Neural cell (in vitro differentiated cells): Measurements from ENCODE around the gene EVI2A. TPM values are rescaled to one million over a fixed set of nuclear protein-coding genes. Genes with fewer than 3 reads are reported as not detected.

ENCODE experiments used
- H2AFZ ChIP-seq: fragments of 200-600, 300-800 bp; sonication (generic), shearing (Covaris generic); 2 replicates; pipeline ENCODE4 v1.6.0; 2014; ENCODE audit warnings: low read depth, mild to moderate bottlenecking, antibody characterized with exemption, low read length, moderate library complexity
- H3F3A ChIP-seq: fragments of 200-600 bp; shearing (Covaris generic); 2 replicates; pipeline ENCODE4 v1.6.1; 2016; ENCODE audit warnings: mild to moderate bottlenecking, moderate library complexity, mixed read lengths, antibody characterized with exemption, low read length; ENCODE audit not compliant: insufficient read depth, poor library complexity, severe bottlenecking
- H3K27ac ChIP-seq: fragments of 200-600, 300-800 bp; sonication (generic), shearing (Covaris generic); 2 replicates; pipeline ENCODE4 v1.5.1; 2014; ENCODE audit warnings: mild to moderate bottlenecking, low read length, moderate library complexity
- H3K27me3 ChIP-seq: fragments of 300-800, 200-600 bp; sonication (generic), shearing (Covaris generic); 2 replicates; pipeline ENCODE4 v1.6.0; 2014; ENCODE audit warnings: mild to moderate bottlenecking, low read depth, low read length, moderate library complexity; ENCODE audit not compliant: insufficient read depth
- H3K36me3 ChIP-seq: fragments of 300-800, 200-600 bp; sonication (generic), shearing (Covaris generic); 2 replicates; pipeline ENCODE4 v1.5.1; 2014; ENCODE audit warnings: mild to moderate bottlenecking, antibody characterized with exemption, low read length, moderate library complexity; ENCODE audit not compliant: insufficient read depth
- H3K4me2 ChIP-seq: fragments of 300-800, 200-600 bp; sonication (generic), shearing (Covaris generic); 2 replicates; pipeline ENCODE4 v1.6.0; 2014; ENCODE audit warnings: mild to moderate bottlenecking, low read length
- H3K4me3 ChIP-seq: fragments of 300-800, 200-600 bp; sonication (generic), shearing (Covaris generic); 2 replicates; pipeline ENCODE4 v1.5.1; 2014; ENCODE audit warnings: mild to moderate bottlenecking, low read length, moderate library complexity
- H3K79me2 ChIP-seq: fragments of 200-600 bp; shearing (Covaris generic); replicated peaks from 2 replicates; pipeline ENCODE4 v1.6.0; 2014; ENCODE audit warnings: mild to moderate bottlenecking, low read length, moderate library complexity; ENCODE audit not compliant: insufficient read depth
- H3K9ac ChIP-seq: fragments of 300-800, 200-600 bp; sonication (generic), shearing (Covaris generic); 2 replicates; pipeline ENCODE4 v1.6.1; 2016; ENCODE audit warnings: mild to moderate bottlenecking, low read length, mixed read lengths
- H3K9me2 ChIP-seq: fragments of 200-600 bp; shearing (Covaris generic); 2 replicates; pipeline ENCODE4 v1.6.1; 2016; ENCODE audit warnings: mild to moderate bottlenecking, low read length, mixed read lengths; ENCODE audit not compliant: insufficient read depth
- H3K9me3 ChIP-seq: fragments of 200-600, 300-800 bp; sonication (generic), shearing (Covaris generic); 2 replicates; pipeline ENCODE4 v1.6.1; 2016; ENCODE audit warnings: mild to moderate bottlenecking, mixed run types, low read length, moderate library complexity, mixed read lengths
- H4K20me1 ChIP-seq: fragments of 200-600 bp; shearing (Covaris generic); 2 replicates; pipeline ENCODE4 v1.6.1; 2016; ENCODE audit warnings: mild to moderate bottlenecking, mixed run types; ENCODE audit not compliant: insufficient read depth
- CTCF ChIP-seq: fragments of 450-650 bp; IDR thresholded peaks from 2 replicates; pipeline ENCODE4 v1.5.1; 2014; ENCODE audit warnings: antibody characterized with exemption, mild to moderate bottlenecking, moderate library complexity; ENCODE audit not compliant: poor library complexity, severe bottlenecking
- EP300 ChIP-seq: fragments of 450-650 bp; conservative IDR thresholded peaks from 2 replicates; pipeline ENCODE4 v1.6.1; 2014; ENCODE audit warnings: antibody characterized with exemption, mild to moderate bottlenecking, moderate library complexity; ENCODE audit not compliant: poor library complexity, severe bottlenecking
- EZH2 ChIP-seq: fragments of 200-600, 300-800 bp; shearing (Covaris generic), sonication (generic); IDR thresholded peaks from 2 replicates; pipeline ENCODE4 v1.6.1; 2014; ENCODE audit warnings: antibody characterized with exemption, low read length, borderline replicate concordance, mild to moderate bottlenecking; ENCODE audit not compliant: insufficient read depth, poor library complexity, severe bottlenecking
- MXI1 ChIP-seq: fragments of 450-650 bp; conservative IDR thresholded peaks from 2 replicates; pipeline ENCODE4 v1.6.1; 2014; ENCODE audit warnings: antibody characterized with exemption, mild to moderate bottlenecking; ENCODE audit not compliant: poor library complexity, severe bottlenecking
- POLR2AphosphoS5 ChIP-seq: IDR thresholded peaks from 2 replicates; pipeline ENCODE4 v1.6.1; 2012
- RAD21 ChIP-seq: fragments of 450-650 bp; conservative IDR thresholded peaks from 2 replicates; pipeline ENCODE4 v1.6.1; 2014; ENCODE audit warnings: antibody characterized with exemption, mild to moderate bottlenecking, moderate library complexity
- REST ChIP-seq: IDR thresholded peaks from 2 replicates; pipeline ENCODE4 v1.6.1; 2012; ENCODE audit warnings: borderline replicate concordance
- SMC3 ChIP-seq: fragments of 450-650 bp; conservative IDR thresholded peaks from 2 replicates; pipeline ENCODE4 v1.6.1; 2014; ENCODE audit warnings: antibody characterized with exemption, mild to moderate bottlenecking, moderate library complexity; ENCODE audit not compliant: poor library complexity
- TAF1 ChIP-seq: IDR thresholded peaks from 2 replicates; pipeline ENCODE4 v1.6.1; 2012; ENCODE audit warnings: low read depth
- polyA plus RNA-seq: library from polyadenylated mRNA; depleted of rRNA; stranded (reverse); fragments of >200 nt; gene quantifications from 2 replicates; pipeline ENCODE4 v1.2.3, GENCODE V29; 2014

Gene EVI2A
- polyA plus RNA-seq, 1 donor from 2014 or later: not detected

DNA sequence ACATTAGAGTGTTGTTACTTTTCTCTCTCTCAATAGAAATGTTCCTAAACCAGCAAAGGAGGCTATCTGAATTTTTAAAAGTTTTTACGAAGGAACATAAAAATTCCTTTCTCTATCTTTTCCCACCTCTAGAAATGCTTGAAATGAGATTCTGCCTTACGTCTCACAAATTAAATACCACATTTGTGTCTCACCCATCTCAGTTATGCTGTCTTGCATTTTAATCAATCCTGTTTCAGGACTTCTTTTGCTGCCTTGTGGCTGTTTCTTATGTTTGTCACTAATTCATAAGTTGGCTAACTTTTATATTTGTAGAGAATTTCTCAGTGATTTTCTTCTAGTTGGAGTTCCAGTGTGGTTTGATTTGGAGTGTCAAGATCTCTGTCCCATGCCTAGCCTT, 27.8 kb downstream of the EVI2A start:
- Histone ChIP-seq H3K9ac (no peak overlapping the region), H3K27ac (no peak overlapping the region), H3K4me2 (no peak overlapping the region), H3K9me2 (no peaks in the 10 kb centered on the region), H3K36me3 (no peaks in the 10 kb centered on the region), H3K4me3 (no peak overlapping the region), H2AFZ (no peak overlapping the region), H3K79me2 (no peaks in the 10 kb centered on the region), H3K27me3 (no peaks in the 10 kb centered on the region), H3F3A (no peaks in the 10 kb centered on the region), H3K9me3 (no peaks in the 10 kb centered on the region), H4K20me1 (no peaks in the 10 kb centered on the region)
- TF ChIP-seq POLR2AphosphoS5 (no peak), MXI1 (no peak), TAF1 (no peak), EZH2 (no peak), REST (no peak), EP300 (no peak), CTCF (no peak), RAD21 (no peak), SMC3 (no peak)

DNA sequence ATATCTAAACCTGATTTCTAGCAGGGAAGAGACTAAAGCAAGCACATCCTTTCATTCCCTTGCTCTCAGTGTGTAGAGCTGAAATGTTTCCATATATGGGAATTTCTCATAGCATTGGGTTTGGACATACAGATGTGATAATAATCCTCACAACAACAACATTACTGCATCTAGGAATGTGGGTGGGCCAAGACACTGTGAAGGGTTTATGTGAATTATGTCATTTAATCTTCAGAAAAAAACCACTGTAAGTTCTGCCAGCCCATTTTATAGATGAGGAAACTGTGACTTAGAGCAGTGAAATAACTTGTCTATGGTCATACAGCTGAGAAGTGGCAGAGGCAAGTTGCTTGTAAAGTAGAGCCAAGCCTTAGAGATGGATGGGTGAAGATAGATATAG, 29.6 kb downstream of the EVI2A start:
- Histone ChIP-seq H3F3A (no peaks in the 10 kb centered on the region), H3K9me3 (no peaks in the 10 kb centered on the region), H2AFZ (no peak overlapping the region), H3K4me3 (no peak overlapping the region), H3K27ac (no peak overlapping the region), H3K9me2 (no peaks in the 10 kb centered on the region), H4K20me1 (no peaks in the 10 kb centered on the region), H3K79me2 (no peaks in the 10 kb centered on the region), H3K9ac (no peak overlapping the region), H3K36me3 (no peaks in the 10 kb centered on the region), H3K27me3 (no peaks in the 10 kb centered on the region), H3K4me2 (no peak overlapping the region)
- TF ChIP-seq MXI1 (no peak), POLR2AphosphoS5 (no peak), CTCF (no peak), EZH2 (no peak), EP300 (no peak), REST (no peak), SMC3 (no peak), TAF1 (no peak), RAD21 (no peak)
